DND-41 (cell line): ENCODE results near the gene AVPI1.

ENCODE experiments used
- ATAC-seq: fragments of 200-7000 bp; cut with Tn5 transposase; 3 replicates; pipeline ENCODE4 v1.9.1; 2021; ENCODE audit warnings: low read depth; ENCODE audit not compliant: insufficient read depth
- DNase-seq: peaks from one replicate; pipeline ENCODE4 v3.0.0-alpha.2; 2020
- H2AFZ ChIP-seq: 2 replicates; pipeline ENCODE4 v1.6.0; 2012; ENCODE audit warnings: low read depth, low read length
- H3K27ac ChIP-seq: 2 replicates; pipeline ENCODE4 v1.5.1; 2012; ENCODE audit warnings: low read length, inconsistent platforms
- H3K27me3 ChIP-seq: fragments of 200-600 bp; sonication (generic); 2 replicates; pipeline ENCODE4 v1.6.0; 2012; ENCODE audit warnings: low read length, mild to moderate bottlenecking, inconsistent platforms; ENCODE audit not compliant: insufficient read depth, poor library complexity
- H3K36me3 ChIP-seq: 2 replicates; pipeline ENCODE4 v1.5.1; 2012; ENCODE audit warnings: low read length, inconsistent platforms; ENCODE audit not compliant: insufficient read depth
- H3K4me1 ChIP-seq: 2 replicates; pipeline ENCODE4 v1.5.1; 2012; ENCODE audit warnings: mild to moderate bottlenecking, low read length; ENCODE audit not compliant: insufficient read depth
- H3K4me2 ChIP-seq: 2 replicates; pipeline ENCODE4 v1.6.0; 2012; ENCODE audit warnings: mild to moderate bottlenecking, moderate library complexity, low read length, inconsistent platforms; ENCODE audit not compliant: insufficient read depth
- H3K4me3 ChIP-seq, 2 experiments: fragments of 200-600 bp in 1 of 2; shearing (Covaris generic) in 1 of 2; 2 replicates each; pipeline ENCODE4 v1.5.1; 2012 to 2016; ENCODE audit warnings: inconsistent platforms in 2 of 2, low read length in 2 of 2, mild to moderate bottlenecking in 2 of 2, low read depth in 1 of 2, moderate library complexity in 1 of 2
- H3K79me2 ChIP-seq: 2 replicates; pipeline ENCODE4 v1.6.0; 2012; ENCODE audit warnings: low read length, inconsistent platforms; ENCODE audit not compliant: insufficient read depth
- H3K9ac ChIP-seq: 2 replicates; pipeline ENCODE4 v1.6.0; 2012; ENCODE audit warnings: low read depth, mild to moderate bottlenecking, inconsistent platforms, low read length, moderate library complexity
- H3K9me3 ChIP-seq: 2 replicates; pipeline ENCODE4 v1.5.1; 2012; ENCODE audit warnings: low read length, moderate library complexity, mild to moderate bottlenecking, inconsistent platforms; ENCODE audit not compliant: insufficient read depth, severe bottlenecking
- H4K20me1 ChIP-seq: 2 replicates; pipeline ENCODE4 v1.6.0; 2012; ENCODE audit warnings: low read length; ENCODE audit not compliant: insufficient read depth
- CTCF ChIP-seq: IDR thresholded peaks from 2 replicates; pipeline ENCODE4 v1.5.1; 2012; ENCODE audit warnings: borderline replicate concordance, low read length, moderate library complexity, mild to moderate bottlenecking; ENCODE audit not compliant: poor library complexity, severe bottlenecking; ENCODE audit errors: extremely low read depth
- EZH2 ChIP-seq: IDR thresholded peaks from 3 replicates; pipeline ENCODE4 v1.6.1; 2012; ENCODE audit warnings: borderline replicate concordance, low read depth, mild to moderate bottlenecking, moderate library complexity, low read length, inconsistent platforms; ENCODE audit not compliant: severe bottlenecking

AVPI1 gene

GRCh38 chr10:97632949-97633884, 53.8 kb downstream of the AVPI1 start, which contains the start of gene MORN4:
Gene MORN4 (minus strand): TSS chr10:97633500. CDS start chr10:97619653, 13,847 bp downstream.
- Histone ChIP-seq H3K4me1 (no peaks in the 10 kb centered on the region), H4K20me1 (no peaks in the 10 kb centered on the region), H3K79me2 (no peaks in the 10 kb centered on the region), H3K4me2 (no peak within 1 kb of the TSS), H3K27ac (no peak within 1 kb of the TSS), H2AFZ (no peak within 1 kb of the TSS), H3K9me3 (no peaks in the 10 kb centered on the region), H3K27me3 (no peaks in the 10 kb centered on the region), H3K4me3 (no peak within 1 kb of the TSS), H3K9ac (no peak within 1 kb of the TSS), H3K36me3 (no peaks in the 10 kb centered on the region)
- ATAC-seq (no peak), DNase-seq (no peak)
- TF ChIP-seq CTCF, result no peak
- no peak for TF ChIP-seq EZH2

GRCh38 chr10:97631098-97631497, 55.9 kb downstream of the AVPI1 start:
- TF ChIP-seq CTCF, result no peak
- no peak for TF ChIP-seq EZH2
- Histone ChIP-seq H4K20me1 (no peaks in the 10 kb centered on the region), H3K4me3 (no peak overlapping the region), H3K4me2 (no peak overlapping the region), H3K36me3 (no peaks in the 10 kb centered on the region), H3K9me3 (no peaks in the 10 kb centered on the region), H3K27me3 (peaks cover 2% of the 10 kb centered on the region), H3K27ac (no peak overlapping the region), H3K79me2 (no peaks in the 10 kb centered on the region), H2AFZ (no peak overlapping the region), H3K9ac (no peak overlapping the region), H3K4me1 (no peaks in the 10 kb centered on the region)
- ATAC-seq, result no peak
- DNase-seq, result no peak

- no peak for DNase-seq
- no peak overlapping the region for H2AFZ ChIP-seq
Observed at GRCh38 chr10:97629289-97629688, 57.8 kb downstream of the AVPI1 start.

More at GRCh38 chr10:97629289-97629688, 57.8 kb downstream of the AVPI1 start:
- ATAC-seq, result no peak
- Histone ChIP-seq H4K20me1 (no peaks in the 10 kb centered on the region), H3K79me2 (no peaks in the 10 kb centered on the region), H3K9me3 (no peaks in the 10 kb centered on the region), H3K27me3 (peaks cover 2% of the 10 kb centered on the region), H3K4me1 (no peaks in the 10 kb centered on the region), H3K27ac (no peak overlapping the region), H3K4me2 (no peak overlapping the region), H3K4me3 (no peak overlapping the region), H3K36me3 (no peaks in the 10 kb centered on the region), H3K9ac (no peak overlapping the region)
- TF ChIP-seq CTCF, result no peak
- TF ChIP-seq EZH2, result no peak
